GM12878 (cell line): Measurements from ENCODE around the gene IRF7. TPM values are rescaled to one million over a fixed set of nuclear protein-coding genes. Genes with fewer than 3 reads are reported as not detected.

ENCODE experiments used
- ATAC-seq: fragments of 200-7000 bp; cut with Tn5 transposase; 3 replicates; pipeline ENCODE4 v1.9.1; 2020; ENCODE audit warnings: mild to moderate bottlenecking, moderate library complexity
- BruUV-seq: library from RNA; stranded (reverse); fragments of 400-500 nt; replicated peaks from 2 replicates; lab custom pipeline; 2021; lab: Mats Ljungman, UMichigan
- CTCF ChIA-PET: fragments of 300-600 bp; sonication (Branson Sonifier 250); formaldehyde crosslinking; extraction: SDS; loops from one replicate; lab custom pipeline; 2021; ENCODE audit warnings: inconsistent platforms; lab: Yijun Ruan, JAX
- POLR2A ChIA-PET: fragments of 350-600 bp; formaldehyde crosslinking; extraction: SDS; loops from one replicate; lab custom pipeline; 2021; ENCODE audit warnings: inconsistent platforms; lab: Charles Lee
- RAD21 ChIA-PET: fragments of 300-600 bp; sonication (Branson Sonifier 250); formaldehyde crosslinking; loops from one replicate; lab custom pipeline; 2023; ENCODE audit warnings: antibody characterized with exemption; ENCODE audit not compliant: unreplicated experiment; lab: Charles Lee
- SMC1A ChIA-PET: fragments of 300-600 bp; sonication (Branson Sonifier 250); formaldehyde crosslinking; loops from one replicate; lab custom pipeline; 2023; ENCODE audit not compliant: unreplicated experiment, uncharacterized antibody; lab: Charles Lee
- DNase-seq: peaks from one replicate; pipeline ENCODE4 v3.0.0-alpha.2; 2011; ENCODE audit warnings: low read depth, low spot score
- FAIRE-seq: peaks from 3 replicates; lab custom pipeline; 2011; peaks lifted over from hg19 to GRCh38; lab: Jason Lieb, UNC
- H2AFZ ChIP-seq: 2 replicates; pipeline ENCODE4 v1.6.0; 2011; ENCODE audit warnings: low read depth, low read length, control low read depth; ENCODE audit not compliant: control insufficient read depth
- H3K27ac ChIP-seq: 2 replicates; pipeline ENCODE4 v1.5.1; 2011; ENCODE audit warnings: control low read depth; ENCODE audit not compliant: control insufficient read depth, insufficient read depth
- H3K27me3 ChIP-seq, 2 experiments: replicated peaks in 1 of 2; 2 replicates each; pipeline versions ENCODE4 v1.6.0 to v1.6.1; 2011; ENCODE audit warnings: low read length in 1 of 2; ENCODE audit not compliant: control insufficient read depth in 2 of 2, insufficient read depth in 2 of 2
- H3K36me3 ChIP-seq, 2 experiments: 2 replicates each; pipeline ENCODE4 v1.5.1; 2011; ENCODE audit warnings: low read length in 1 of 2; ENCODE audit not compliant: control insufficient read depth in 2 of 2, insufficient read depth in 2 of 2
- H3K4me1 ChIP-seq: 2 replicates; pipeline ENCODE4 v1.6.1; 2011; ENCODE audit warnings: mild to moderate bottlenecking, low read length, moderate library complexity, mixed read lengths; ENCODE audit not compliant: control insufficient read depth, insufficient read depth
- H3K4me2 ChIP-seq: 2 replicates; pipeline ENCODE4 v1.6.0; 2011; ENCODE audit warnings: control low read depth; ENCODE audit not compliant: control insufficient read depth, insufficient read depth
- H3K4me3 ChIP-seq: fragments of 200-600 bp; sonication (generic); 2 replicates; pipeline ENCODE4 v1.5.1; 2016
- H3K79me2 ChIP-seq: 2 replicates; pipeline ENCODE4 v1.6.0; 2011; ENCODE audit warnings: low read length; ENCODE audit not compliant: control insufficient read depth, insufficient read depth
- H3K9ac ChIP-seq: 2 replicates; pipeline ENCODE4 v1.8.0; 2011; ENCODE audit warnings: low read length, control low read depth, mixed read lengths; ENCODE audit not compliant: control insufficient read depth, insufficient read depth
- H3K9me3 ChIP-seq: replicated peaks from 3 replicates; pipeline ENCODE4 v1.5.1; 2011; ENCODE audit warnings: mild to moderate bottlenecking, low read length; ENCODE audit not compliant: control insufficient read depth, insufficient read depth
- H4K20me1 ChIP-seq: 2 replicates; pipeline ENCODE4 v1.6.0; 2011; ENCODE audit not compliant: control insufficient read depth, insufficient read depth
- ATF7 ChIP-seq: fragments of 450-650 bp; IDR thresholded peaks from 2 replicates; pipeline ENCODE4 v1.6.1; 2016; ENCODE audit warnings: low read depth, mild to moderate bottlenecking
- CBX3 ChIP-seq: fragments of 200-600 bp; sonication (generic); IDR thresholded peaks from 2 replicates; pipeline ENCODE4 v1.6.1; 2016; ENCODE audit warnings: low read depth, borderline replicate concordance
- JUNB ChIP-seq: IDR thresholded peaks from 2 replicates; pipeline ENCODE4 v1.6.1; 2016; ENCODE audit warnings: antibody characterized with exemption, mild to moderate bottlenecking
- KAT2A ChIP-seq: conservative IDR thresholded peaks from 2 replicates; pipeline ENCODE4 v1.6.1; 2011; ENCODE audit warnings: low read depth, low read length; ENCODE audit not compliant: control insufficient read depth
- PML ChIP-seq: IDR thresholded peaks from 2 replicates; pipeline ENCODE4 v1.6.1; 2012; ENCODE audit warnings: low read length, inconsistent platforms
- POLR2AphosphoS5 ChIP-seq: IDR thresholded peaks from 2 replicates; pipeline ENCODE4 v1.6.1; 2011; ENCODE audit warnings: mild to moderate bottlenecking, low read length, inconsistent platforms
- USF2 ChIP-seq: IDR thresholded peaks from 2 replicates; pipeline ENCODE4 v1.6.1; 2011; ENCODE audit warnings: low read depth, low read length, improper control_type of control experiment, borderline replicate concordance
- ZNF217 ChIP-seq: fragments of 450-650 bp; IDR thresholded peaks from 2 replicates; pipeline ENCODE4 v1.6.1; 2017; ENCODE audit warnings: antibody characterized with exemption, mild to moderate bottlenecking
- WGBS: methylation state at CpG from one replicate; pipeline ENCODE4 v1.1.6; 2016; ENCODE audit warnings: low lambda C conversion rate; ENCODE audit not compliant: insufficient replicate concordance, insufficient coverage; ENCODE audit errors: missing lambda C conversion rate; 5-methylcytosine and 5-hydroxymethylcytosine counted together
- in situ Hi-C: fragments of 300-500 bp; cut with MboI; formaldehyde crosslinking; loops from 9 replicates; pipeline ENCODE4 v1.14.3; 2018; ENCODE audit warnings: mixed read lengths
- intact Hi-C: fragments of 100-400 bp; cut with micrococcal nuclease; formaldehyde crosslinking; loops from one replicate; pipeline ENCODE4 v1.14.2; 2022; ENCODE audit not compliant: unreplicated experiment
- polyA plus RNA-seq, 11 experiments: library from polyadenylated mRNA; depleted of rRNA in 4 of 11; unstranded in 6 of 11; stranded (reverse) in 5 of 11; fragments of >200 nt; fragmentation: Nextera tagmentation in 4 of 11; fragmentation: Illumina TruSeq in 1 of 11; extraction: Ambion mirVana in 4 of 11; extraction: Trizol in 1 of 11; gene quantifications; 1 replicate in 1 of 11; 2 replicates in 10 of 11; pipeline versions ENCODE4 v1.2.1 to v1.2.3, GENCODE V29; 2011 to 2016; ENCODE audit warnings: inconsistent platforms in 2 of 11, missing spikeins in 2 of 11, low read depth in 1 of 11
- total RNA-seq, 4 experiments: library from RNA; depleted of rRNA in 3 of 4; stranded (reverse); fragments of >200 nt in 3 of 4; fragmentation: Illumina TruSeq in 1 of 4; extraction: Trizol in 1 of 4; gene quantifications; 2 replicates each; pipeline versions ENCODE4 v1.2.1 to v1.2.3, GENCODE V29; 2013 to 2021

Gene IRF7
- total and polyA plus RNA-seq, 10 of the 15 experiments (the other 5 are each of a cell fraction or from before 2014, with no cell fraction given), result 4.4 to 141 (median 67.6) TPM

- no peak overlapping the region for H3K27ac ChIP-seq
- BruUV-seq, result no TSS peak
- DNase-seq (no peak), ATAC-seq (no peak), FAIRE-seq (no peak)
- no peaks in the 10 kb centered on the region for H3K79me2 ChIP-seq
- intact Hi-C loops, result no loop called here
- no peaks in the 10 kb centered on the region for H4K20me1 ChIP-seq
- H3K36me3 ChIP-seq, result no peaks in the 10 kb centered on the region
- ChIA-PET POLR2A (no interaction called here), RAD21 (no interaction called here), SMC1A (no interaction called here), CTCF (no interaction called here)
- H3K27me3 ChIP-seq, result peaks cover 0 to 5% of the 10 kb centered on the region in 2 experiments; a peak in 2 of 4 replicates
- in situ Hi-C loops, result no loop called here
- H3K9me3 ChIP-seq, result no peaks in the 10 kb centered on the region
- no peak overlapping the region for H3K9ac ChIP-seq
- no peak overlapping the region for H2AFZ ChIP-seq
- H3K4me1 ChIP-seq, result no peaks in the 10 kb centered on the region
- H3K4me3 ChIP-seq, result no peak overlapping the region
- WGBS, result 9% methylated on average over 13 of the region's 34 CpGs
- no peak overlapping the region for H3K4me2 ChIP-seq
- TF ChIP-seq PML (no peak), ZNF217 (no peak), POLR2AphosphoS5 (no peak), KAT2A (no peak), JUNB (no peak), ATF7 (no peak), CBX3 (no peak), USF2 (no peak)
Measured at GRCh38 chr11:637333-637592, 21.5 kb upstream of the IRF7 start.
